ENCODE results near the gene TUBG2.

The TUBG2 gene

DNA sequence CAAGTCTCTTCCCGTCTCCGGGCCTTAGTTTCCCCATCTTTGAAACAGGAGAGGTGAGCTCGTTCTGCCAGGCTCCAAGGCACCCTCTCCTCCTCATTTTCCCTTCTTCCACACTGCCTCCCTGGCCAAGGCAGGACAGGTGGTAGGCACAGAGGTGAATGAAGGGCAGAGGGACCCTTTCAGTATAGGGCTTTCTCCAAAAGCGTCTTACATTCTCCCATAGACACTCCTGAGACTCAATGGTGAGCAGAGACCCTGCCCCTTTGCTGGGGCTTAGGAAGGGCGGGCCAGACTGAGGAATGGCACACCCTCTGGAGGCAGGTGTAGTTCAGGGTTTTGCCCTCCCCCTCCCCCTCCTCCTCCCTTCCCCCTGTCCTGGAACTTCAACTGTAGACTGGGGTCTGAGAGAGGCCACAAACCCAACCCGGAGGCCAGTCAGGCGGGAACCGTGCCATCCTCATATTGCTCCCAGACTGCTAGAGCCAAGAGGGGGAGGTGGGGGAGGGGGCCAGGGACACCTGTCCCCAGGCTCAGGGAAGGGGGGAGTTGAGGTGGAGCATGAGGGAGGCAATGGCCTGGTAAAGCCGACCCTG is 15.8 kb downstream of the TUBG2 start:
- peak overlapping the region; percentile 63 for H3K4me3 ChIP-seq (replicated peaks; ENCODE audit: low read depth, low read length)
- no peak for DNase-seq (ENCODE audit: extremely low read depth, low read depth)
- TF ChIP-seq, protein P1, sequence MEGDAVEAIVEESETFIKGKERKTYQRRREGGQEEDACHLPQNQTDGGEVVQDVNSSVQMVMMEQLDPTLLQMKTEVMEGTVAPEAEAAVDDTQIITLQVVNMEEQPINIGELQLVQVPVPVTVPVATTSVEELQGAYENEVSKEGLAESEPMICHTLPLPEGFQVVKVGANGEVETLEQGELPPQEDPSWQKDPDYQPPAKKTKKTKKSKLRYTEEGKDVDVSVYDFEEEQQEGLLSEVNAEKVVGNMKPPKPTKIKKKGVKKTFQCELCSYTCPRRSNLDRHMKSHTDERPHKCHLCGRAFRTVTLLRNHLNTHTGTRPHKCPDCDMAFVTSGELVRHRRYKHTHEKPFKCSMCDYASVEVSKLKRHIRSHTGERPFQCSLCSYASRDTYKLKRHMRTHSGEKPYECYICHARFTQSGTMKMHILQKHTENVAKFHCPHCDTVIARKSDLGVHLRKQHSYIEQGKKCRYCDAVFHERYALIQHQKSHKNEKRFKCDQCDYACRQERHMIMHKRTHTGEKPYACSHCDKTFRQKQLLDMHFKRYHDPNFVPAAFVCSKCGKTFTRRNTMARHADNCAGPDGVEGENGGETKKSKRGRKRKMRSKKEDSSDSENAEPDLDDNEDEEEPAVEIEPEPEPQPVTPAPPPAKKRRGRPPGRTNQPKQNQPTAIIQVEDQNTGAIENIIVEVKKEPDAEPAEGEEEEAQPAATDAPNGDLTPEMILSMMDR (IDR thresholded peaks at IDR 0.05; ENCODE audit: low read depth, low read length, missing control alignments): no peak

DNA sequence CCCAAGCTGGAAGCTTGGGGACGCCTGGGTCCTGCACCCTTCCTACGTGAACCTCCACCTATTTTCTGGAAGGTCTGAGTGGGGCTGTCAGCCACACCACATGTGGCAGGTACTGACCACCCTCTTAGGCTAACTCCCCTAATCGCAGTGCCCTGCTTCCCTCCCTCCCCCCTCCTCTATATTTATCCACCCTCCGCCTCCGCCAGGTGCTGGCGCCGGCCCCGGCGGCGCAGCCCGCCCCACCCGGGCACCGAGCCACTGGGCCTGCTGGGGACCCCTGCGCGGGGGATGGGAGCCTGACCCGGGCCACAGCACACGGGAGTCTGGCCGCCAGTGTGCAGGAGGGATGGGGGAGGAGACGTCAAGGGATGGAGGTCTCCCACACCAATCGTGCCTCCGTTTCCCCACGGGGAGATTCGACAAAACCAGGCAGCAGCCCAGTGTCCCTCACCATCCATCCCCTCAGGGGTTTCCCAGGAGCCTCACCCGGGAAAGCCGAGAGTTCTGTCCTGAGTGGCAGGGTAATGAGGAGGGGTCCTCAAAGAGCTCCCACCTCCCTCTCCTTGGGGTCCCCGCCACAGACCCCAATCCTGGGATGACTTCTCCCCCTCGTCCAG is 16.4 kb downstream of the TUBG2 start:
- H3K4me3 ChIP-seq (replicated peaks; ENCODE audit: low read depth, low read length): peak overlapping the region; percentile 63
- TF ChIP-seq, protein P1 (IDR thresholded peaks at IDR 0.05; ENCODE audit: low read depth, low read length, missing control alignments): no peak
- no peak for DNase-seq (ENCODE audit: extremely low read depth, low read depth)

DNA sequence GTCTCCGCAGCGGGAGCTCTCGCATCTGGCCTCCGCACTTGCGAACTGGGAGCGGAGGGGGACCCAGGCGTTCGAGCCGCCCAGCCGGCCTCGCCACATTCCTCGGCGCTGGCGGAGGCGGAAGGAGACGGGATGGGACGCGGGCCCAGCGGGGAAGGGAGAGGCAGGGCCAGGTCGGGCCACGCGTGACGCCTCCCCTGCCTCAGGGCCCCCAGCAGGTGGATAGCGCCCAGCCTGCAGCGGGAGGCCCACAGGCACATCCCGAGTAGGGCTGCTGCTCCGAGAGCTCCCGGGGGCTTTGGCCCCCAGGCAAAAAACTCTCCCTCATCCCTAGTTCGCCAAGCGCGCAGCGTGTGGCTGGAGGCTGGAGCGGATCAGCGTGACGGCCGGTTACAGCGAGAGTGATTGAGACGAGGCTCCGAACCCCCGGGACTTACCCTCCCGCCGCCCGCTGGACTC is 16.9 kb downstream of the TUBG2 start:
- peak overlapping the region; percentile 63 for H3K4me3 ChIP-seq (replicated peaks; ENCODE audit: low read depth, low read length)
- DNase-seq (ENCODE audit: extremely low read depth, low read depth): no peak
- TF ChIP-seq, protein P1 (IDR thresholded peaks at IDR 0.05; ENCODE audit: low read depth, low read length, missing control alignments): no peak

DNA sequence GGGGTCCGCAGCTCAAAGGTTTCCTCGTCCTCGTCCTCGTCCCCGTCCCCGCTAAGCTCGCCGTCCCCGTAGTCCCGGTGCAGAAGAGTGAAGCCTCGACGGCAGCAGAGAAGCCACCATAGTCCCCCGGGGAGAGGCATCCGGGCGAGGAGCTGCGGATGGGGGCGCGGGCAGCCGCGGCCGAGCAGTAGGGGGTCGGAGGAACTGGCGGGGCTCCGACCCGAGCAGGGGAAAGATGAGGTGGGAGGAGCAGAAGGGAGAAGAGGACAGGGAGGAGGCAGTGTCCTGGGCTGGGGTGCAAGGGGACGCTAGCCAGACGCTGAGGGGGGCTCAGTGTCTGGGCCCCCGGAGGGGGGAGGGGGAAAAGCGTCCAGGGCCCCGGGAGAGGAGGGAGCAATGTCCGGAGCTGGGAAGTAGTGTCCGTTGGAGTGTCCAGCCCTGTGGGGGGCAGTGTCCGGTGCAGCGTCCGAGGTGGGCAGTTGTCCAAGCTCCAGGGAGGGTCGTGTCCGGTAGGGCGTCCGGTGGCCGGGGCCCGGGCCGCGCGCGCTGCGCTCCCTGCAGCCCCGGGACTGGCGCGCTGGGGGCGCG is 17.4 kb downstream of the TUBG2 start, which contains the start of gene PLEKHH3:
Gene PLEKHH3 (minus strand): TSS at position 571 of the 588 bp plus-strand sequence. CDS start 431 bp downstream, at position 140.
- TF ChIP-seq, protein P1 (IDR thresholded peaks at IDR 0.05; ENCODE audit: low read depth, low read length, missing control alignments): no peak
- DNase-seq (ENCODE audit: extremely low read depth, low read depth): no peak

DNA sequence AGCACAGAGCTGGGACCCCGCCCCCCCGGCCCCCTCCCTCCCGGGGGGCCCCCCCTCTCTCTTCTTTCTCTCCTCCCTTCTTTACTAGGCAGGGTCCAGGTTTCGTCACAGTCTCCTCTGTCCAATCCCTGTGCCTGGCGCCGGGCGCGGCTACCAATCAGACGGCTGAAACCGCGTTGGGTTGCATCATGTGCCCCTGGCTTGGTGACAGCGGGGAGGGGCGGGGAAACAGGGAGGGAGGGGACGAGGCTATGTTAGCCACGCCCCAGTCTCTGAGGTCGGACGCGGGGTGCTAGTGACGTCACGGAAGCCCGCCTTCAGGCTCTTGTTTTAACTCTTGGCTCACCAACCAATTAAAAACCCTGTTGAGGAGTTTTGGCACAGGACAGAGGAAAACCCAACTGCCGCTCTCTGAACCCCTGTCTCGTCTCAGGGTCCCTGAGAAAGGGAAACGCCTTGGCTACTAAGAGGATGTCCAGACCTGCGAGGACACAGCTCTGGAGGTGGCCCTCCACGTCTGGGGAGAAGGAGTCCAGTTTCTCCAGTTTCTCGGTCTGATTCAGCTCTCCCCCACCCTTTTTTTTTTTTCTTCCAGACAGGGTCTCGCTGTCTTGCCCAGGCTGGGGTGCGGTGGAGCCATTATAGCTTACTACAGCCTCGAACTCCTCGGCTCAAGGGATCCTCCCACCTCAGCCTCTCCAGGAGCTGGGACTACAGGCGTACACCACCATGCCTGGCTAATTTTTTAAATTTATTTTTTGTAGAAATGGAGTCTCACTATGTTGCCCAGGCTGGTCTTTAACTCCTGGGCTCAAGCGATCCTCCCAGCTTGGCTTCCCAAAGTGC is 18.2 kb downstream of the TUBG2 start:
- peak; percentile 98 for DNase-seq (ENCODE audit: extremely low read depth, low read depth)
- TF ChIP-seq, protein P1 (IDR thresholded peaks at IDR 0.05; ENCODE audit: low read depth, low read length, missing control alignments): no peak
- H3K4me3 ChIP-seq (replicated peaks; ENCODE audit: low read depth, low read length): peak overlapping the region; percentile 63

More for the DNA sequence above, 17.4 kb downstream of the TUBG2 start, which contains the start of gene PLEKHH3:
- peak within 1 kb of the TSS; percentile 63 for H3K4me3 ChIP-seq (replicated peaks; ENCODE audit: low read depth, low read length)

All from HFF-Myc (cell line).